Breast epithelium (tissue), 4 donors: ENCODE data around the gene MCF2L2. TPM values are rescaled to one million over a fixed set of nuclear protein-coding genes. Genes with fewer than 3 reads are reported as not detected.

Experiments
- DNase-seq, 2 donors: peaks; one replicate each; pipeline ENCODE4 v3.0.0-alpha.2; 2019; ENCODE audit warnings: low spot score in 2 of 2
- H3K27ac ChIP-seq, 2 donors: fragments of 200-600 bp; sonication (generic) in 1 of 2; one replicate each; pipeline ENCODE4 v1.5.1; 2016 to 2019; ENCODE audit warnings: mild to moderate bottlenecking in 1 of 2
- H3K27me3 ChIP-seq, 2 donors: fragments of 200-600 bp; sonication (generic) in 1 of 2; one replicate each; pipeline versions ENCODE4 v1.5.1 to v1.6.0; 2017 to 2019; ENCODE audit warnings: control low read depth in 1 of 2, mild to moderate bottlenecking in 1 of 2
- H3K36me3 ChIP-seq: fragments of 200-600 bp; one replicate; pipeline ENCODE4 v1.5.1; 2019
- H3K4me1 ChIP-seq, 2 donors: fragments of 200-600 bp; sonication (generic); one replicate each; pipeline ENCODE4 v1.5.1; 2016 to 2019; ENCODE audit warnings: control low read depth in 1 of 2
- H3K4me3 ChIP-seq, 3 donors: fragments of 200-600 bp; sonication (generic); 1 replicate in 2 of 3; 2 replicates in 1 of 3; pipeline ENCODE4 v1.5.1; 2016 to 2019; ENCODE audit warnings: mild to moderate bottlenecking in 3 of 3, moderate library complexity in 2 of 3
- H3K9me3 ChIP-seq, 2 donors: fragments of 200-600 bp; sonication (generic) in 1 of 2; one replicate each; pipeline ENCODE4 v1.5.1; 2016 to 2019; ENCODE audit warnings: control low read depth in 1 of 2
- POLR2A ChIP-seq: fragments of 450-650 bp; IDR thresholded peaks from one replicate; pipeline ENCODE4 v1.6.1; 2016; ENCODE audit warnings: antibody characterized with exemption, mild to moderate bottlenecking, moderate library complexity
- POLR2AphosphoS5 ChIP-seq, 3 donors: sonication (generic); formaldehyde crosslinking; IDR thresholded peaks; one replicate each; pipeline ENCODE4 v1.6.1; 2017; ENCODE audit warnings: antibody characterized with exemption in 3 of 3
- intact Hi-C: fragments of 100-400 bp; cut with DNase I; formaldehyde crosslinking; loops from one replicate; pipeline ENCODE4 v1.15.1; 2023; ENCODE audit warnings: low total_unique reads
- total RNA-seq, 3 donors: library from RNA; depleted of rRNA; stranded (reverse); fragments of >200 nt; gene quantifications; one replicate each; pipeline ENCODE4 v1.1.0, GENCODE V29; 2016
- TF ChIP-seq, protein P1 (sequence below), 3 donors: fragments of 450-650 bp; IDR thresholded peaks; one replicate each; pipeline ENCODE4 v1.5.1; 2016 to 2017; ENCODE audit warnings: antibody characterized with exemption in 3 of 3, mild to moderate bottlenecking in 3 of 3, moderate library complexity in 3 of 3

The MCF2L2 gene
- total RNA-seq, 3 donors from 2014 or later: 0.64 to 1.5 (median 1.3) TPM

DNA sequence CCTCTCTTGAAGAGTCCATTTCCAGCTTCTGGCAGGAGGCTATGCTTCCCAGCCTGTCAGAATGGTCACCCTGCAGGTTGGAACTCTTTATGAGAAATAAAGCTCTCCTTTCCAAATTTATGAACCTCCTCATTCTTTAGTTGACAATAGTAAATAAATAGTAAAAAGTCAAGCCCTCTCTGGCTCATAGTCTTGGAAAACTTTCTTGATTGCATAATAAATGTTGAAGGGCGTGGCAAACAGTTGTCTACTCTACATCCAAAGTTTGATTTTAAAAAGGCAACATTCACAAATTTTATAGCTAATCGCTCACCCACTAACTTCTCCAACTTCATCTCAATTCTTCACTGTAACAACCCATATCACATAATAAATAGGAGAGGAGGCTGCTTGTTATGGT lies 58.8 kb downstream of the MCF2L2 start:
- H3K4me1 ChIP-seq: no peaks in the 10 kb centered on the region
- no peak overlapping the region for H3K27ac ChIP-seq
- intact Hi-C loops: no loop called here
- no peaks in the 10 kb centered on the region for H3K36me3 ChIP-seq
- DNase-seq: no peak
- no peaks in the 10 kb centered on the region for H3K9me3 ChIP-seq
- TF ChIP-seq POLR2A (no peak), POLR2AphosphoS5 (IDR thresholded peaks at IDR 0.05) (no peak)
- TF ChIP-seq, protein P1, sequence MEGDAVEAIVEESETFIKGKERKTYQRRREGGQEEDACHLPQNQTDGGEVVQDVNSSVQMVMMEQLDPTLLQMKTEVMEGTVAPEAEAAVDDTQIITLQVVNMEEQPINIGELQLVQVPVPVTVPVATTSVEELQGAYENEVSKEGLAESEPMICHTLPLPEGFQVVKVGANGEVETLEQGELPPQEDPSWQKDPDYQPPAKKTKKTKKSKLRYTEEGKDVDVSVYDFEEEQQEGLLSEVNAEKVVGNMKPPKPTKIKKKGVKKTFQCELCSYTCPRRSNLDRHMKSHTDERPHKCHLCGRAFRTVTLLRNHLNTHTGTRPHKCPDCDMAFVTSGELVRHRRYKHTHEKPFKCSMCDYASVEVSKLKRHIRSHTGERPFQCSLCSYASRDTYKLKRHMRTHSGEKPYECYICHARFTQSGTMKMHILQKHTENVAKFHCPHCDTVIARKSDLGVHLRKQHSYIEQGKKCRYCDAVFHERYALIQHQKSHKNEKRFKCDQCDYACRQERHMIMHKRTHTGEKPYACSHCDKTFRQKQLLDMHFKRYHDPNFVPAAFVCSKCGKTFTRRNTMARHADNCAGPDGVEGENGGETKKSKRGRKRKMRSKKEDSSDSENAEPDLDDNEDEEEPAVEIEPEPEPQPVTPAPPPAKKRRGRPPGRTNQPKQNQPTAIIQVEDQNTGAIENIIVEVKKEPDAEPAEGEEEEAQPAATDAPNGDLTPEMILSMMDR (IDR thresholded peaks at IDR 0.05): no peak
- no peaks in the 10 kb centered on the region for H3K27me3 ChIP-seq
- H3K4me3 ChIP-seq: no peak overlapping the region

DNA sequence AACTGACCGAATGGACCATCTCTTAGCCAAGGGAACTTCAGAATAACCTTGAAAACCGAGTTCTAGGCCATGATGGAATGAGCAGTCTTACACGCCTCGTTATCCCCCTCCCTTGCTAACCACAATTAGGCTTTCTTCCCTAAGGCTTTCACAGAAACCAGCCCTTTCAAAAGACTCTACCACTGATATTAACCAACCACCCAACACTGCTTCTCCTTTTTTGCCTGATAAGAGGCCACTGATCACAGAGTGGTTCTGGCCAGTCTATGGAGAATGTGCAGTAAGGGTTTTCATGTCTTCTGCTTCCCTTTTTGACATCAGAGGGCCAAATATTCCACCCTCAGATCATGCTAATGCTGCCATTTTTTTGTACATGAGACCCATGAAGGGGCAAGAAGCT lies 59.3 kb downstream of the MCF2L2 start:
- intact Hi-C loops: no loop called here
- no peaks in the 10 kb centered on the region for H3K36me3 ChIP-seq

DNA sequence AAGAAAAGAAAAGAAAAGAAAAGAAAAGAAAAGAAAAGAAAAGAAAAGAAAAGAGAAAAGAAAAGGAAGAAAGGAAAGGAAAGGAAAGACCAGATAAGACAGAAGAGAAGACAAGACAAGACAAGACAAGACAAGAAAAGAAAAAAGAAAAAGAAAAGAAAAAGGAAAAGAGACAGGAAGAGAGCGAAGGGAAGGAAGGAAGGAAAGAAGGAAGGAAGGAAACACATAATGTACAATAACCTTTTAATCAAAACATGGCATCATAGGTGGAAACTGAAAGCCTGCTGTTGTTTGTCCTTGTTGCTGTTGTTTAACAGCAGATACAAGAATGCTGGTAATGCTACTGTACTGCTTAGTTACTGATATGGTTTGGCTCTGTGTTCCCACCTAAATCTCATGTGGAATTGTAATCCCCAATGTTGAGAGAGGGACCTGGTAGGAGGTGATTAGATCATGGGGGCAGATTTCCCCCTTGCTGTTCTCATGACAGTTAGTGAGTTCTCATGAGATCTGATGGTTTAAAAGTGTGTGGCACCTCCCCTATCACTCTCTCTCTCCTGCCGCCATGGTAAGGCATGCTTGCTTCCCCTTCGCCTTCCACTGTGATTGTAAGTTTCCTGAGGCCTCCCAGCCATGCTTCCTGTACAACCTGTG lies 67.3 kb downstream of the MCF2L2 start:
- TF ChIP-seq, protein P1 (IDR thresholded peaks at IDR 0.05): no peak
- Histone ChIP-seq H3K4me3 (no peak overlapping the region), H3K9me3 (no peaks in the 10 kb centered on the region), H3K36me3 (no peaks in the 10 kb centered on the region), H3K27me3 (no peaks in the 10 kb centered on the region), H3K27ac (no peak overlapping the region), H3K4me1 (no peaks in the 10 kb centered on the region)
- no peak for DNase-seq
- intact Hi-C loops: no loop called here

More for the DNA sequence above, 59.3 kb downstream of the MCF2L2 start:
- no peaks in the 10 kb centered on the region for H3K27me3 ChIP-seq
- no peak for TF ChIP-seq POLR2AphosphoS5 (IDR thresholded peaks at IDR 0.05)
- TF ChIP-seq, protein P1 (IDR thresholded peaks at IDR 0.05): no peak
- no peak for TF ChIP-seq POLR2A
- H3K9me3 ChIP-seq: no peaks in the 10 kb centered on the region
- no peaks in the 10 kb centered on the region for H3K4me1 ChIP-seq
- no peak for DNase-seq
- no peak overlapping the region for H3K27ac ChIP-seq
- no peak overlapping the region for H3K4me3 ChIP-seq

DNA sequence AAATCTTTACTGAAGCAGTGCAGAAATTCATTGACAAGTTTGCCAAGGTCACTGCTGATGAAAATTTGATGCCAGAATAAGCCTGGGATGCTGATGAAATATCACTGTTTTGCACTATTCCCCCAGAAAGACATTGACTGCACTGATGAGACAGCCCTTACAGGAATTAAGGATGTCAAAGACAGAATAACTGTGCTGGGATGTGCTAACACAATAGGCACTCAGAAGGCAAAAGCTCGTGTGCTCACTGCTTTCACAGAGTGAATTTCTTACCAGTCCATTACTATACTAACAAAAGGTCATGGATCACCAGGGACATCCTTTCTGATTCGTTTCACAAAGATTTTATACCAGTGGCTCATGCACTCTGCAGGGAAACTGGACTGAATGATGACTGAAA lies 69.4 kb downstream of the MCF2L2 start:
- TF ChIP-seq POLR2AphosphoS5 (IDR thresholded peaks at IDR 0.05) (no peak), POLR2A (no peak)
- TF ChIP-seq, protein P1 (IDR thresholded peaks at IDR 0.05): no peak
- no peaks in the 10 kb centered on the region for H3K27me3 ChIP-seq
- intact Hi-C loops: no loop called here
- H3K9me3 ChIP-seq: no peaks in the 10 kb centered on the region
- H3K27ac ChIP-seq: no peak overlapping the region
- H3K4me1 ChIP-seq: no peaks in the 10 kb centered on the region
- H3K4me3 ChIP-seq: no peak overlapping the region
- no peaks in the 10 kb centered on the region for H3K36me3 ChIP-seq
- DNase-seq: no peak

DNA sequence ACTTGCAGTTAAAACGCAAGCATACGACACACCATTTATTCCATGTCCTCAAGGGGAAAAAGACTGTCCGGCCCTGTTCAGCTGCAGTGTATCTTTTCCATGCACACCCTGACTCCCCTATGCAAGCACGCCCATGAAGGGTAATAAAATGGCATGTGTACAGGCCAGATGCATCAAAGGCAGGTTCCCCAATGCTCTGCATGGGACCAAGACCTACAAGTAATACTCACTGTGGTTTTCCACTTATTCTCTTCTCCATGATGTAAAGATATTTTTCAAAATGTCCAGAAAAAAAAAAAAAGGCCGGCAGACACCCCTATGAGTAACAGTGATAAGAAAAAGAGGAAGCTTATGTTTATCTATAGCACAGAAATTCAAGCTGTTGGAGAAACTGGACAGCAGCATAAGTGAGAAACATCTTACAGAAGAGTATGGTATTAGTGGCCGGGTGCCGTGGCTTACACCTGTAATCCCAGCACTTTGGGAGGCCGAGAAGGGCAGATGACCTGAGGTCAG lies 70.8 kb downstream of the MCF2L2 start:
- H3K9me3 ChIP-seq: no peaks in the 10 kb centered on the region
- no peaks in the 10 kb centered on the region for H3K27me3 ChIP-seq
- intact Hi-C loops: no loop called here
- H3K27ac ChIP-seq: no peak overlapping the region
- TF ChIP-seq POLR2A (no peak), POLR2AphosphoS5 (IDR thresholded peaks at IDR 0.05) (no peak)
- TF ChIP-seq, protein P1 (IDR thresholded peaks at IDR 0.05): no peak
- no peaks in the 10 kb centered on the region for H3K36me3 ChIP-seq
- DNase-seq: no peak
- H3K4me1 ChIP-seq: no peaks in the 10 kb centered on the region
- H3K4me3 ChIP-seq: no peak overlapping the region
